B cell (primary cell): ENCODE results near the gene ATXN1. TPM values are rescaled to one million over a fixed set of nuclear protein-coding genes. Genes with fewer than 3 reads are reported as not detected.

Experiments
- ATAC-seq: fragments of 200-7000 bp; cut with Tn5 transposase; one replicate; pipeline ENCODE4 v1.10.0; 2021; ENCODE audit warnings: low read depth, mild to moderate bottlenecking, moderate number of reproducible peaks, moderate library complexity
- CTCF ChIA-PET: fragments of 350-600 bp; sonication (Branson Sonifier 250); formaldehyde crosslinking; loops from one replicate; lab custom pipeline; 2021; ENCODE audit warnings: antibody characterized with exemption, inconsistent platforms; lab: Charles Lee
- POLR2A ChIA-PET: fragments of 350-600 bp; sonication (Branson Sonifier 250); formaldehyde crosslinking; loops from one replicate; lab custom pipeline; 2021; ENCODE audit warnings: antibody characterized with exemption; lab: Charles Lee
- DNase-seq: peaks from one replicate; pipeline ENCODE4 v3.0.0; 2013
- H2AFZ ChIP-seq: 2 replicates; pipeline ENCODE4 v1.6.1; 2012; ENCODE audit warnings: mild to moderate bottlenecking, low read depth, low read length; ENCODE audit not compliant: insufficient read depth, poor library complexity, severe bottlenecking
- H3K27ac ChIP-seq, 2 donors: 1 replicate in 1 of 2; 2 replicates in 1 of 2; pipeline ENCODE4 v1.5.1; 2012 to 2013; ENCODE audit warnings: low read length in 2 of 2, mild to moderate bottlenecking in 2 of 2, moderate library complexity in 1 of 2
- H3K27me3 ChIP-seq, 4 experiments: fragments of 200-600 bp in 1 of 4; sonication (generic) in 1 of 4; replicated peaks in 1 of 4; 1 replicate in 2 of 4; 2 replicates in 2 of 4; pipeline versions ENCODE4 v1.6.1 to v1.7.0; 2013 to 2016; ENCODE audit warnings: low read length in 3 of 4, mild to moderate bottlenecking in 2 of 4, mixed read lengths in 1 of 4, moderate library complexity in 1 of 4; ENCODE audit not compliant: insufficient read depth in 4 of 4, control insufficient read depth in 3 of 4; ENCODE audit errors: control extremely low read depth in 1 of 4
- H3K36me3 ChIP-seq, 2 experiments: replicated peaks in 1 of 2; 1 replicate in 1 of 2; 2 replicates in 1 of 2; pipeline versions ENCODE4 v1.6.1 to v1.7.1; 2013; ENCODE audit warnings: low read length in 1 of 2; ENCODE audit not compliant: insufficient read depth in 2 of 2, control insufficient read depth in 1 of 2; ENCODE audit errors: control extremely low read depth in 1 of 2, extremely low read depth in 1 of 2
- H3K4me1 ChIP-seq, 2 donors: fragments of 200-600 bp in 1 of 2; sonication (generic) in 1 of 2; 1 replicate in 1 of 2; 2 replicates in 1 of 2; pipeline versions ENCODE4 v1.5.1 to v1.6.1; 2013 to 2017; ENCODE audit warnings: low read length in 2 of 2; ENCODE audit not compliant: control insufficient read depth in 2 of 2, insufficient read depth in 2 of 2
- H3K4me2 ChIP-seq: replicated peaks from 2 replicates; pipeline ENCODE3; 2012; ENCODE audit warnings: mild to moderate bottlenecking, low read depth, low read length; ENCODE audit not compliant: poor library complexity, severe bottlenecking
- H3K4me3 ChIP-seq, 5 experiments: fragments of 200-600 bp in 1 of 5; sonication (generic) in 1 of 5; 1 replicate in 3 of 5; 2 replicates in 2 of 5; pipeline versions ENCODE4 v1.5.1 to v1.7.0; 2011 to 2016; ENCODE audit warnings: low read length in 4 of 5, mild to moderate bottlenecking in 4 of 5, low read depth in 2 of 5, control low read depth in 1 of 5, moderate library complexity in 1 of 5; ENCODE audit not compliant: insufficient read depth in 1 of 5; ENCODE audit errors: control extremely low read depth in 1 of 5, extremely low read depth in 1 of 5
- H3K79me2 ChIP-seq: fragments of 200-600 bp; sonication (generic); one replicate; pipeline ENCODE4 v1.6.0; 2016; ENCODE audit warnings: low read length; ENCODE audit not compliant: control insufficient read depth, insufficient read depth
- H3K9ac ChIP-seq: fragments of 200-600 bp; sonication (generic); 2 replicates; pipeline ENCODE4 v1.6.1; 2017; ENCODE audit warnings: mild to moderate bottlenecking, low read length, moderate library complexity
- H3K9me3 ChIP-seq, 3 donors: one replicate each; pipeline versions ENCODE4 v1.6.1 to v1.7.1; 2013; ENCODE audit warnings: low read length in 2 of 3; ENCODE audit not compliant: control insufficient read depth in 2 of 3, insufficient read depth in 1 of 3; ENCODE audit errors: control extremely low read depth in 1 of 3
- H4K20me1 ChIP-seq: 2 replicates; pipeline ENCODE4 v1.6.0; 2012; ENCODE audit warnings: mild to moderate bottlenecking, low read length; ENCODE audit not compliant: insufficient read depth, control insufficient read depth, poor library complexity, severe bottlenecking
- H3K27ac Mint-ChIP-seq: one replicate; pipeline ENCODE4 v1.8.0; 2021; ENCODE audit warnings: mixed read lengths
- H3K27me3 Mint-ChIP-seq: one replicate; pipeline ENCODE4 v1.8.0; 2021; ENCODE audit warnings: mixed read lengths
- H3K4me1 Mint-ChIP-seq: one replicate; pipeline ENCODE4 v1.8.0; 2021; ENCODE audit warnings: mixed read lengths
- H3K4me3 Mint-ChIP-seq: one replicate; pipeline ENCODE4 v1.8.0; 2021; ENCODE audit warnings: mixed read lengths
- H3K9me3 Mint-ChIP-seq: one replicate; pipeline ENCODE4 v1.8.0; 2022; ENCODE audit warnings: mixed read lengths; ENCODE audit not compliant: insufficient read depth
- EZH2 ChIP-seq: IDR thresholded peaks from 2 replicates; pipeline ENCODE4 v1.6.1; 2012; ENCODE audit warnings: borderline replicate concordance, low read depth, mild to moderate bottlenecking, moderate library complexity, low read length; ENCODE audit not compliant: insufficient read depth, poor library complexity, severe bottlenecking
- WGBS: methylation state at CpG from one replicate; pipeline ENCODE4 v1.1.5; 2013; ENCODE audit warnings: missing lambda C conversion rate; ENCODE audit not compliant: insufficient coverage; 5-methylcytosine and 5-hydroxymethylcytosine counted together
- intact Hi-C: fragments of 100-400 bp; cut with micrococcal nuclease; formaldehyde crosslinking; loops from one replicate; pipeline ENCODE4 v1.10.0; 2022
- polyA plus RNA-seq: library from polyadenylated mRNA; depleted of rRNA; stranded (reverse); fragments of >200 nt; gene quantifications from 2 replicates; pipeline ENCODE4 v1.2.3, GENCODE V29; 2012
- total RNA-seq, 2 donors: library from RNA; stranded (reverse); fragments of 120-200 nt in 1 of 2; gene quantifications; 1 replicate in 1 of 2; 2 replicates in 1 of 2; pipeline versions ENCODE4 v1.2.3 to v1.2.4, GENCODE V29; 2013 to 2022
- TF ChIP-seq, protein P1 (sequence below): fragments of 200-600 bp; IDR thresholded peaks from one replicate; pipeline ENCODE4 v1.8.0; 2022; ENCODE audit warnings: antibody characterized with exemption, mild to moderate bottlenecking

The ATXN1 gene
- total and polyA plus RNA-seq, 2 donors (not counting 1 experiment from before 2014, with no cell fraction given) = 5.7 to 63.8 TPM

DNA sequence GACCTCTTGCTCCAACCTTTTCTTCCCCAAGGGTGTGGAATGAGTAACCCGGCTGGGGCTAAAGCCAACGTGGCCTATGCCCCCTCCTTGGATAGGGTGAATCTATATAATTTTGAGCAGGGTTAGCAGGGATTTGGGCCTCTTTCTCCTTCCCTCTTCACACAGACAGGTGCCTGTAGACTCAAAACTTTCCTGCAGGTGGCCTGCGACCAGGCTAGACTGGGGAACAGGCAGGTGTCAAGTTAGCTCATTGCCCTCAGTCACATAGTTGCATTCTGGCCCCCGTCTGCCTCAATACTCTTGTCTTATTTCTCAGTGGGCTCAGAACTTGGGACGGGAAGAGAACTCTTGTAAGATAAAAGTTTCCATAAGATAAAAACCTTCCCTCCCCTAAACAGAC lies 243.0 kb downstream of the ATXN1 start:
- H3K4me2 ChIP-seq = no peak overlapping the region
- H3K27me3 ChIP-seq = no peaks in the 10 kb centered on the region
- no peak overlapping the region for H3K4me3 Mint-ChIP-seq
- no peak overlapping the region for H3K27ac ChIP-seq
- H3K27ac Mint-ChIP-seq = no peak overlapping the region
- no peaks in the 10 kb centered on the region for H3K79me2 ChIP-seq
- peaks cover 0 to 14% of the 10 kb centered on the region in 2 donors for H3K4me1 ChIP-seq
- no peaks in the 10 kb centered on the region for H3K9me3 ChIP-seq
- H2AFZ ChIP-seq = no peak overlapping the region
- H4K20me1 ChIP-seq = no peaks in the 10 kb centered on the region
- no peaks in the 10 kb centered on the region for H3K9me3 Mint-ChIP-seq
- ChIA-PET POLR2A (no interaction called here), CTCF (interaction anchor here (1.2 to 2.2 kb wide), 4 partner anchors 14 to 245 kb away, joined by 3 to 9 read pairs (median 4); no protein-coding TSS in a partner anchor)
- H3K9ac ChIP-seq = no peak overlapping the region
- H3K4me3 ChIP-seq = no peak overlapping the region
- intact Hi-C loops = no loop called here
- DNase-seq (no peak), ATAC-seq (no peak)
- H3K36me3 ChIP-seq = no peaks in the 10 kb centered on the region
- H3K4me1 Mint-ChIP-seq = peaks cover 17% of the 10 kb centered on the region
- no peak for TF ChIP-seq EZH2
- TF ChIP-seq, protein P1, sequence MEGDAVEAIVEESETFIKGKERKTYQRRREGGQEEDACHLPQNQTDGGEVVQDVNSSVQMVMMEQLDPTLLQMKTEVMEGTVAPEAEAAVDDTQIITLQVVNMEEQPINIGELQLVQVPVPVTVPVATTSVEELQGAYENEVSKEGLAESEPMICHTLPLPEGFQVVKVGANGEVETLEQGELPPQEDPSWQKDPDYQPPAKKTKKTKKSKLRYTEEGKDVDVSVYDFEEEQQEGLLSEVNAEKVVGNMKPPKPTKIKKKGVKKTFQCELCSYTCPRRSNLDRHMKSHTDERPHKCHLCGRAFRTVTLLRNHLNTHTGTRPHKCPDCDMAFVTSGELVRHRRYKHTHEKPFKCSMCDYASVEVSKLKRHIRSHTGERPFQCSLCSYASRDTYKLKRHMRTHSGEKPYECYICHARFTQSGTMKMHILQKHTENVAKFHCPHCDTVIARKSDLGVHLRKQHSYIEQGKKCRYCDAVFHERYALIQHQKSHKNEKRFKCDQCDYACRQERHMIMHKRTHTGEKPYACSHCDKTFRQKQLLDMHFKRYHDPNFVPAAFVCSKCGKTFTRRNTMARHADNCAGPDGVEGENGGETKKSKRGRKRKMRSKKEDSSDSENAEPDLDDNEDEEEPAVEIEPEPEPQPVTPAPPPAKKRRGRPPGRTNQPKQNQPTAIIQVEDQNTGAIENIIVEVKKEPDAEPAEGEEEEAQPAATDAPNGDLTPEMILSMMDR = no peak
- H3K27me3 Mint-ChIP-seq = no peaks in the 10 kb centered on the region
- 78% methylated on average over 3 of the region's 5 CpGs for WGBS

DNA sequence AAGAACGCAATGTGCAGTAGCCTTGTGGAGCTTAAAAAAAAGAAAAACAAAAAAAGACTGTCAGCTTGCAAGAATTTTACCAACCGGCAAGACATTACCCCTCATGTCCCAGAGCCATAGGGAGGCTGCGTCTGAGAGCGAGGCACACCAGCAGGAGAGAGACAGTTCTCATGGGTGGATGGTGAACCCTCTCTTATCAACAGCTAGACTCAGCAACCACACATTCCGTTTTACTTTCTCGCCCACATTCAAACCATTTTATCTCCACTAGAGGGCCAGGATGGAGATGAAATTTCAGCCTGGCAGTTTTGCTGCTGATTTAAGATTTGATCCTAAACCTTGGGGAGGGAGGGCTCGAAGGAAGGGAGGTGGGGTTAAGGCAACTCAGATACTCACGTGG lies 247.0 kb downstream of the ATXN1 start:
- H2AFZ ChIP-seq = no peak overlapping the region
- H3K27me3 ChIP-seq = no peaks in the 10 kb centered on the region
- WGBS = 12% methylated on average over 4 of the region's 8 CpGs
- intact Hi-C loops = loop anchor here (5.0 kb wide), 1 partner anchor 42 kb away; no protein-coding TSS in a partner anchor
- Mint-ChIP-seq H3K27ac (peak overlapping the region; percentile 33), H3K4me3 (no peak overlapping the region), H3K27me3 (no peaks in the 10 kb centered on the region), H3K4me1 (peaks cover 42% of the 10 kb centered on the region), H3K9me3 (no peaks in the 10 kb centered on the region)
- peaks cover 4 to 36% of the 10 kb centered on the region in 2 donors for H3K4me1 ChIP-seq
- no peaks in the 10 kb centered on the region for H3K79me2 ChIP-seq
- ChIA-PET POLR2A (interaction anchor here (1.5 kb wide), 1 partner anchor 105 kb away, joined by 4 read pairs; no protein-coding TSS in a partner anchor), CTCF (interaction anchor here (0.6 to 6.8 kb wide), 15 partner anchors 9 to 260 kb away, joined by 3 to 108 read pairs (median 4); partner anchors contain the start of gene ATXN1)
- H3K9me3 ChIP-seq = no peaks in the 10 kb centered on the region
- H3K27ac ChIP-seq = no peak overlapping the region
- DNase-seq (peak; percentile 42), ATAC-seq (peak; percentile 47)
- H3K4me3 ChIP-seq = no peak overlapping the region
- H4K20me1 ChIP-seq = no peaks in the 10 kb centered on the region
- H3K36me3 ChIP-seq = no peaks in the 10 kb centered on the region
- H3K4me2 ChIP-seq = no peak overlapping the region
- TF ChIP-seq EZH2 = no peak
- TF ChIP-seq, protein P1 = peak; percentile 50
- H3K9ac ChIP-seq = no peak overlapping the region
